ENCODE data around the gene HIC1. TPM values are rescaled to one million over a fixed set of nuclear protein-coding genes. Genes with fewer than 3 reads are reported as not detected.

HIC1 gene
- total and polyA plus RNA-seq, 2 of the 4 experiments (the other 2 are of a cell fraction) = 10.4 to 23.0 TPM

DNA sequence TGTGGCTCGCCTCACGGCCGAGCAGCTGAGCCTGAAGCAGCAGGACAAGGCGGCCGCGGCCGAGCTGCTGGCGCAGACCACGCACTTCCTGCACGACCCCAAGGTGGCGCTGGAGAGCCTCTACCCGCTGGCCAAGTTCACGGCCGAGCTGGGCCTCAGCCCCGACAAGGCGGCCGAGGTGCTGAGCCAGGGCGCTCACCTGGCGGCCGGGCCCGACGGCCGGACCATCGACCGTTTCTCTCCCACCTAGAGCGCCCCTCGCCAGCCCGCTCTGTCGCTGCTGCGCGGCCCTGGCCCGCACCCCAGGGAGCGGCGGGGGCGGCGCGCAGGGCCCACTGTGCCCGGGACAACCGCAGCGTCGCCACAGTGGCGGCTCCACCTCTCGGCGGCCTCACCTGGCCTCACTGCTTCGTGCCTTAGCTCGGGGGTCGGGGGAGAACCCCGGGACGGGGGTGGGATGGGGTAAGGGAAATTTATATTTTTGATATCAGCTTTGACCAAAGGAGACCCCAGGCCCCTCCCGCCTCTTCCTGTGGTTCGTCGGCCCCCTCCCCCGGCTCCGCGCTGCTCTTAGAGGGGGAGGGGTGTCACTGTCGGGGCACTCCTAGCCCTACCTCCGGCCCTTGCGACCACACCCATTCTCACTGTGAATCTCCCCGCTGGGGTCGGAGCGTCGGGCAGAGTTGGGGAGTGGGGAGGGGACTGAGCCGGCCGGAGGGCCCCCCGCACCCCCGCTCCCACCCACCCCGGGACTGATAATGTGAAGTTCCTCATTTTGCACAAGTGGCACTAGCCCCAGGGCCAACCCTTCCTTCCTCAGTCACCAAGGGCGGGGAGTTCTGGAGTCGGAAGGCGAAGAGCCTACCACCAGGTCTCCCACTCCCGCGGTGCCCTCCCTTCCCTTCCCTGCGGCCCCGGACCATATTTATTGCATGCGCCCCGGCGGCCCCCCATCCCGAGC is 4.0 kb downstream of the HIC1 start:
- ATAC-seq (ENCODE audit: low read depth) (0 out of 2 replicates have a peak, but pooled peaks have one; percentile 1), DNase-seq (peak; percentile 76)
- intact Hi-C loops (cut with micrococcal nuclease) = no loop called here
- Histone ChIP-seq H3K4me2 (ENCODE audit: low read depth, low read length) (no peak overlapping the region; the same call in 1 of the 2 replicates), H3K27ac (ENCODE audit: insufficient read depth, low read length) (peak overlapping the region; percentile 98), H3K79me1 (ENCODE audit: low read depth in 1 of 2, low read length in 2 of 2) (peaks cover 13 to 58% of the 10 kb centered on the region in 2 experiments), H4K20me1 (ENCODE audit: insufficient read depth, low read length) (peaks cover 25% of the 10 kb centered on the region), H2BK15ac (ENCODE audit: low read depth, low read length) (no peak overlapping the region), H4K5ac (ENCODE audit: low read depth, low read length) (no peak overlapping the region), H2AK5ac (ENCODE audit: low read depth, low read length) (no peak overlapping the region), H2BK5ac (ENCODE audit: low read depth, low read length, poor library complexity, severe bottlenecking) (peak overlapping the region; percentile 95), H3K18ac (ENCODE audit: low read depth, low read length) (no peak overlapping the region), H3K9me3 (ENCODE audit: control insufficient read depth, insufficient read depth, low read length) (no peaks in the 10 kb centered on the region), H4K8ac (ENCODE audit: low read depth in 2 of 2, low read length in 2 of 2) (peak overlapping the region in 1 of 2 experiments; percentile 43; a peak in 2 of 4 replicates), H3K4me3 (ENCODE audit: insufficient read depth, low read depth, low read length) (no peak overlapping the region; the same call in 1 of the 2 replicates), H3K56ac (ENCODE audit: extremely low read depth, insufficient read depth, low read length) (no peak overlapping the region), H3K36me3 (ENCODE audit: control insufficient read depth, insufficient read depth, low read length) (peaks cover 48% of the 10 kb centered on the region), H2BK120ac (ENCODE audit: low read depth, low read length) (peak overlapping the region; percentile 46), H2BK20ac (ENCODE audit: low read depth, low read length) (no peak overlapping the region), H2AFZ (replicated peaks; ENCODE audit: low read length, poor library complexity) (peak overlapping the region; percentile 61), H3K27me3 (ENCODE audit: control insufficient read depth, insufficient read depth, low read length) (no peaks in the 10 kb centered on the region), H3K4me1 (ENCODE audit: control insufficient read depth, insufficient read depth, low read length) (peaks cover 51% of the 10 kb centered on the region), H3K9me1 (ENCODE audit: insufficient read depth, low read length) (0 out of 2 replicates have a peak, but pooled peaks cover 7% of the 10 kb centered on the region), H3K14ac (replicated peaks; ENCODE audit: low read depth, low read length) (peak overlapping the region; percentile 6; the same call in 1 of the 2 replicates), H4K91ac (ENCODE audit: insufficient read depth, low read depth, low read length) (peak overlapping the region; percentile 71), H2AK9ac (replicated peaks; ENCODE audit: low read depth, low read length, poor library complexity) (peak overlapping the region; percentile 90), H3K4ac (ENCODE audit: low read depth, low read length) (peak overlapping the region; percentile 16), H3K23ac (ENCODE audit: low read depth, low read length) (no peak overlapping the region), H3K9ac (ENCODE audit: low read depth, low read length) (0 out of 2 replicates have a peak overlapping the region, but pooled peaks have one; percentile 40)
- ChIA-PET POLR2A (ENCODE audit: unreplicated experiment) (interaction anchor here (0.9 kb wide), 1 partner anchor 186 kb away, joined by 3 read pairs; no protein-coding TSS in a partner anchor), CTCF (interaction anchor here (0.6 to 6.3 kb wide), 8 partner anchors 9 to 224 kb away, joined by 3 to 57 read pairs (median 4); no protein-coding TSS in a partner anchor)
- TF ChIP-seq RAD21 (IDR thresholded peaks at IDR 0.05; ENCODE audit: low read length) (peak; percentile 75), MXI1 (IDR thresholded peaks at IDR 0.05; ENCODE audit: borderline replicate concordance, low read depth, low read length) (no peak), MAZ (IDR thresholded peaks at IDR 0.05; ENCODE audit: borderline replicate concordance, low read depth, low read length) (peak; percentile 20; the same call in 1 of the 2 replicates), FOS (IDR thresholded peaks at IDR 0.05; ENCODE audit: low read depth, low read length) (no peak), SMC3 (IDR thresholded peaks at IDR 0.05; ENCODE audit: low read depth, low read length) (peak; percentile 53), POLR2A (IDR thresholded peaks at IDR 0.05; ENCODE audit: low read depth, low read length) (0 out of 2 replicates have a peak, but pooled peaks have one; percentile 7)
- TF ChIP-seq, protein P1, sequence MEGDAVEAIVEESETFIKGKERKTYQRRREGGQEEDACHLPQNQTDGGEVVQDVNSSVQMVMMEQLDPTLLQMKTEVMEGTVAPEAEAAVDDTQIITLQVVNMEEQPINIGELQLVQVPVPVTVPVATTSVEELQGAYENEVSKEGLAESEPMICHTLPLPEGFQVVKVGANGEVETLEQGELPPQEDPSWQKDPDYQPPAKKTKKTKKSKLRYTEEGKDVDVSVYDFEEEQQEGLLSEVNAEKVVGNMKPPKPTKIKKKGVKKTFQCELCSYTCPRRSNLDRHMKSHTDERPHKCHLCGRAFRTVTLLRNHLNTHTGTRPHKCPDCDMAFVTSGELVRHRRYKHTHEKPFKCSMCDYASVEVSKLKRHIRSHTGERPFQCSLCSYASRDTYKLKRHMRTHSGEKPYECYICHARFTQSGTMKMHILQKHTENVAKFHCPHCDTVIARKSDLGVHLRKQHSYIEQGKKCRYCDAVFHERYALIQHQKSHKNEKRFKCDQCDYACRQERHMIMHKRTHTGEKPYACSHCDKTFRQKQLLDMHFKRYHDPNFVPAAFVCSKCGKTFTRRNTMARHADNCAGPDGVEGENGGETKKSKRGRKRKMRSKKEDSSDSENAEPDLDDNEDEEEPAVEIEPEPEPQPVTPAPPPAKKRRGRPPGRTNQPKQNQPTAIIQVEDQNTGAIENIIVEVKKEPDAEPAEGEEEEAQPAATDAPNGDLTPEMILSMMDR (conservative IDR thresholded peaks at IDR 0.05; ENCODE audit: low read depth, low read length) = peak; percentile 68
- 25% methylated on average over 23 of the region's 78 CpGs; no CpG with 5 or more reads in 1 of the 2 experiments for WGBS, 2 experiments (ENCODE audit: extremely low coverage in 2 of 2, insufficient read length in 1 of 2)
- dilution Hi-C loops (cut with HindIII; ENCODE audit: low sequenced_read_pairs, unreplicated experiment) = no loop called here
- BruUV-seq (replicated peaks) = no TSS peak
- in situ Hi-C loops (cut with MboI; ENCODE audit: low sequenced_read_pairs) = no loop called here
